Measurements from ENCODE around the gene AP5Z1. TPM values are rescaled to one million over a fixed set of nuclear protein-coding genes. Genes with fewer than 3 reads are reported as not detected.

AP5Z1 gene
- total and polyA plus RNA-seq, 2 donors = 15.8 to 29.3 TPM

- Histone ChIP-seq H3K4me1 (ENCODE audit: insufficient read depth) (no peaks in the 10 kb centered on the region), H3K27ac (ENCODE audit: low read depth) (no peak overlapping the region), H3K36me3 (ENCODE audit: insufficient read depth) (no peaks in the 10 kb centered on the region), H3K4me3 (ENCODE audit: low read depth, low read length) (no peak overlapping the region)
- DNase-seq (ENCODE audit: extremely low spot score) = no peak
- WGBS = 52% methylated on average over 30 of the region's 30 CpGs
Measured at GRCh38 chr7:4837803-4838625, 62.6 kb downstream of the AP5Z1 start.

- 95% methylated on average over 21 of the region's 21 CpGs for WGBS
- Histone ChIP-seq H3K27ac (ENCODE audit: low read depth) (no peak overlapping the region), H3K4me3 (ENCODE audit: low read depth, low read length) (no peak overlapping the region), H3K4me1 (ENCODE audit: insufficient read depth) (no peaks in the 10 kb centered on the region), H3K36me3 (ENCODE audit: insufficient read depth) (no peaks in the 10 kb centered on the region)
- DNase-seq (ENCODE audit: extremely low spot score) = no peak
Measured at GRCh38 chr7:4838626-4839334, 63.4 kb downstream of the AP5Z1 start.

GRCh38 chr7:4840079-4840501, 64.7 kb downstream of the AP5Z1 start:
- Histone ChIP-seq H3K4me3 (ENCODE audit: low read depth, low read length) (no peak overlapping the region), H3K36me3 (ENCODE audit: insufficient read depth) (no peaks in the 10 kb centered on the region), H3K27ac (ENCODE audit: low read depth) (no peak overlapping the region), H3K4me1 (ENCODE audit: insufficient read depth) (no peaks in the 10 kb centered on the region)
- WGBS = 84% methylated on average over 16 of the region's 16 CpGs
- DNase-seq (ENCODE audit: extremely low spot score) = no peak

Small RNA genes lying within 50 kb of the gene (small RNA-seq; reads per million reads assigned to genes)
- not detected for gene MIR4656
- gene RF00019 = not detected

Other genes with a start within 250 kb of the AP5Z1 start
- 22.2 TPM for gene FOXK1, start 93.3 kb upstream of the AP5Z1 start, total RNA-seq
- gene FOXK1, start 93.3 kb upstream of the AP5Z1 start, polyA plus RNA-seq = 8.1 TPM
- 2.2 TPM for gene PAPOLB, start 86.4 kb downstream of the AP5Z1 start, total RNA-seq
- 0.04 TPM for gene PAPOLB, start 86.4 kb downstream of the AP5Z1 start, polyA plus RNA-seq
- 4.9 TPM for gene RADIL, start 108.1 kb downstream of the AP5Z1 start, total RNA-seq
- gene RADIL, start 108.1 kb downstream of the AP5Z1 start, polyA plus RNA-seq = 8.0 TPM
- gene MMD2, start 183.6 kb downstream of the AP5Z1 start, total RNA-seq = 0.11 TPM
- gene MMD2, start 183.6 kb downstream of the AP5Z1 start, polyA plus RNA-seq = not detected

Measured in urinary bladder (tissue), 4 donors.